Left ventricle myocardium inferior (tissue), 1 donor: ENCODE data around the gene SHC2. TPM values are rescaled to one million over a fixed set of nuclear protein-coding genes. Genes with fewer than 3 reads are reported as not detected.
A peak's percentile ranks its signal among the peaks of the same experiment; 100 is the strongest.

Experiments
- DNase-seq: peaks from one replicate; pipeline ENCODE4 v3.0.0-alpha.2; 2020
- H3K27ac ChIP-seq: fragments of 200-600 bp; replicated peaks from 2 replicates; pipeline ENCODE4 v1.8.0; 2021
- H3K27me3 ChIP-seq: fragments of 200-600 bp; 2 replicates; pipeline ENCODE4 v1.8.0; 2021; ENCODE audit warnings: low read depth
- H3K36me3 ChIP-seq: fragments of 200-600 bp; 2 replicates; pipeline ENCODE4 v1.8.0; 2021
- H3K4me1 ChIP-seq: fragments of 200-600 bp; 2 replicates; pipeline ENCODE4 v1.8.0; 2021
- H3K4me3 ChIP-seq: fragments of 200-600 bp; 2 replicates; pipeline ENCODE4 v1.8.0; 2021; ENCODE audit warnings: mild to moderate bottlenecking, moderate library complexity
- H3K9me3 ChIP-seq: fragments of 200-600 bp; replicated peaks from 2 replicates; pipeline ENCODE4 v1.8.0; 2021
- CTCF ChIP-seq: fragments of 200-600 bp; IDR thresholded peaks from 2 replicates; pipeline ENCODE4 v1.8.0; 2021; ENCODE audit warnings: antibody characterized with exemption, mild to moderate bottlenecking, borderline replicate concordance
- intact Hi-C: fragments of 100-400 bp; cut with micrococcal nuclease; formaldehyde crosslinking; loops from one replicate; pipeline ENCODE4 v1.11.0; 2022
- total RNA-seq: library from RNA; stranded (reverse); fragmentation: NEBNext Ultra II Directional; extraction: Animal tissue kit (Norgen Biotek cat#: 25700); gene quantifications from one replicate; pipeline ENCODE4 v1.2.1, GENCODE V29; 2021
- donor health status: DM: no; HTN: yes; CAD: no; lungs with severe emphysema.

The SHC2 gene
- total RNA-seq, 1 donor from 2014 or later: 11.3 TPM

GRCh38 chr19:374886-375235 lies 86.0 kb downstream of the SHC2 start:
- H3K36me3 ChIP-seq: no peaks in the 10 kb centered on the region
- no peaks in the 10 kb centered on the region for H3K9me3 ChIP-seq
- TF ChIP-seq CTCF: no peak
- intact Hi-C loops: no loop called here
- H3K4me3 ChIP-seq: no peak overlapping the region
- no peak for DNase-seq
- H3K27ac ChIP-seq: no peak overlapping the region
- peaks cover 58% of the 10 kb centered on the region for H3K27me3 ChIP-seq
- H3K4me1 ChIP-seq: peaks cover 20% of the 10 kb centered on the region

GRCh38 chr19:374183-374885 lies 86.5 kb downstream of the SHC2 start:
- peaks cover 20% of the 10 kb centered on the region for H3K4me1 ChIP-seq
- intact Hi-C loops: no loop called here
- peaks cover 63% of the 10 kb centered on the region for H3K27me3 ChIP-seq
- no peak for TF ChIP-seq CTCF
- DNase-seq: no peak
- no peaks in the 10 kb centered on the region for H3K36me3 ChIP-seq
- H3K9me3 ChIP-seq: no peaks in the 10 kb centered on the region
- H3K4me3 ChIP-seq: no peak overlapping the region
- H3K27ac ChIP-seq: no peak overlapping the region

- Histone ChIP-seq H3K9me3 (no peaks in the 10 kb centered on the region), H3K4me1 (peaks cover 20% of the 10 kb centered on the region), H3K27ac (no peak overlapping the region), H3K4me3 (no peak overlapping the region), H3K27me3 (peaks cover 71% of the 10 kb centered on the region), H3K36me3 (no peaks in the 10 kb centered on the region)
- no peak for TF ChIP-seq CTCF
- no peak for DNase-seq
- intact Hi-C loops: no loop called here
Measured at GRCh38 chr19:373391-374182, 87.2 kb downstream of the SHC2 start.

GRCh38 chr19:372306-372890 lies 88.4 kb downstream of the SHC2 start:
- Histone ChIP-seq H3K4me1 (peaks cover 20% of the 10 kb centered on the region), H3K4me3 (no peak overlapping the region), H3K27ac (peak overlapping the region; percentile 39), H3K9me3 (no peaks in the 10 kb centered on the region), H3K36me3 (no peaks in the 10 kb centered on the region), H3K27me3 (peaks cover 83% of the 10 kb centered on the region)
- DNase-seq: peak; percentile 74
- intact Hi-C loops: no loop called here
- TF ChIP-seq CTCF: no peak

GRCh38 chr19:371501-372168 lies 89.2 kb downstream of the SHC2 start:
- no peak overlapping the region for H3K4me3 ChIP-seq
- H3K27ac ChIP-seq: no peak overlapping the region
- H3K36me3 ChIP-seq: no peaks in the 10 kb centered on the region
- H3K9me3 ChIP-seq: no peaks in the 10 kb centered on the region
- peaks cover 90% of the 10 kb centered on the region for H3K27me3 ChIP-seq
- peaks cover 20% of the 10 kb centered on the region for H3K4me1 ChIP-seq
- intact Hi-C loops: no loop called here
- TF ChIP-seq CTCF: no peak
- DNase-seq: no peak
